GM18951 (cell line): ENCODE data around the gene PALS2.
A peak's percentile ranks its signal among the peaks of the same experiment; 100 is the strongest.

Experiments used
- POLR2A ChIP-seq: IDR thresholded peaks from 4 replicates; pipeline ENCODE4 v1.6.1; 2011; ENCODE audit warnings: mild to moderate bottlenecking; ENCODE audit not compliant: insufficient read length, insufficient read depth; ENCODE audit errors: extremely low read depth
- in situ Hi-C: fragments of 300-500 bp; cut with MboI; formaldehyde crosslinking; loops from one replicate; pipeline ENCODE4 v1.12.0; 2022; ENCODE audit warnings: low sequenced_read_pairs, mixed read lengths, inconsistent platforms; ENCODE audit not compliant: unreplicated experiment

Gene PALS2

GRCh38 chr7:24572997-24573553, at the start of gene PALS2:
Gene PALS2, plus strand, starts transcription at chr7:24573452. Its CDS starts 50,216 bp downstream, at chr7:24623668.
- TF ChIP-seq POLR2A, result peak; percentile 58
- in situ Hi-C loops, result loop anchor here (10.0 kb wide), 1 partner anchor 92 kb away; no protein-coding TSS in a partner anchor

- no peak for TF ChIP-seq POLR2A
- in situ Hi-C loops, result no loop called here
These were observed 42.0 kb upstream of the PALS2 start for GRCh38 chr7:24531255-24531654.

- in situ Hi-C loops, result no loop called here
- TF ChIP-seq POLR2A, result no peak
These were observed 36.6 kb upstream of the PALS2 start for GRCh38 chr7:24536682-24537081.

GRCh38 chr7:24540956-24541355, 32.3 kb upstream of the PALS2 start:
- in situ Hi-C loops, result no loop called here
- no peak for TF ChIP-seq POLR2A

GRCh38 chr7:24545215-24545614, 28.0 kb upstream of the PALS2 start:
- in situ Hi-C loops, result no loop called here
- TF ChIP-seq POLR2A, result no peak

GRCh38 chr7:24548390-24548789, 24.9 kb upstream of the PALS2 start:
- in situ Hi-C loops, result no loop called here
- TF ChIP-seq POLR2A, result no peak

- no peak for TF ChIP-seq POLR2A
- in situ Hi-C loops, result no loop called here
These were observed 23.3 kb upstream of the PALS2 start for GRCh38 chr7:24549991-24550390.

GRCh38 chr7:24555184-24555583, 18.1 kb upstream of the PALS2 start:
- in situ Hi-C loops, result no loop called here
- TF ChIP-seq POLR2A, result no peak

GRCh38 chr7:24555719-24556118, 17.5 kb upstream of the PALS2 start:
- TF ChIP-seq POLR2A, result no peak
- in situ Hi-C loops, result no loop called here

- TF ChIP-seq POLR2A, result no peak
- in situ Hi-C loops, result no loop called here
These were observed 12.5 kb upstream of the PALS2 start for GRCh38 chr7:24560772-24561171.

GRCh38 chr7:24566274-24566673, 7.0 kb upstream of the PALS2 start:
- in situ Hi-C loops, result no loop called here
- no peak for TF ChIP-seq POLR2A

- in situ Hi-C loops, result loop anchor here (10.0 kb wide), 1 partner anchor 94 kb away; no protein-coding TSS in a partner anchor
- TF ChIP-seq POLR2A, result no peak
These were observed 2.3 kb upstream of the PALS2 start for GRCh38 chr7:24570983-24571382.

GRCh38 chr7:24572016-24572392, 1.2 kb upstream of the PALS2 start:
- TF ChIP-seq POLR2A, result no peak
- in situ Hi-C loops, result loop anchor here (10.0 kb wide), 1 partner anchor 93 kb away; no protein-coding TSS in a partner anchor

GRCh38 chr7:24572393-24572996, 757 bp upstream of the PALS2 start:
- no peak for TF ChIP-seq POLR2A
- in situ Hi-C loops, result loop anchor here (10.0 kb wide), 1 partner anchor 92 kb away; no protein-coding TSS in a partner anchor
